Measurements from ENCODE around the gene DDX53.

Gene DDX53

DNA sequence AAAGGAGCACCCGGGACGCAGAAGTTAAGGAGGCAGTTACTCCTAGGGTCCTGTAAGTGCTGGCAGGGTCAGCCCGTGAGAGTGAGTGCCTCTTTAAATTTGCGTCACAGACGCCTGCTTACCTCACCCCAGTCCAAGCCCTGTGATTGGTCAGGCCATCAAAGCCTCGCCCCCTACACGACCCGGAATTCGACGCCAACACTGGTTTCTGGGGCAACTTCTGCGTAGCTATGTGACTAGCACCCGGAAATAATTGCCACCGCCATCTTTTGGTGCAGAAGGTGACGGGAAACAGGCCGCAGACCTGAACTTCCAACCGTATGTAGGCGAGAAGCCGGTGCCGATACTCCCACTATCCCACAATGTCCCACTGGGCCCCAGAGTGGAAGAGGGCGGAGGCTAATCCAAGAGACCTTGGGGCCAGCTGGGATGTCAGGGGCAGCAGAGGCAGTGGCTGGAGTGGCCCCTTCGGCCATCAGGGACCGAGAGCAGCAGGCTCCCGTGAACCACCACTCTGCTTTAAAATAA is at the start of gene DDX53:
DDX53 (plus strand) TSS at position 265 of the 528 bp plus-strand sequence; CDS start at position 363, 98 bp downstream.
- TF ChIP-seq POLR2A (IDR thresholded peaks at IDR 0.05; ENCODE audit: low read depth, low read length) = no peak
- DNase-seq (ENCODE audit: insufficient read length, low spot score) (no peak), FAIRE-seq (no peak)

- no peak for FAIRE-seq
- TF ChIP-seq POLR2A (IDR thresholded peaks at IDR 0.05; ENCODE audit: low read depth, low read length) = no peak
- peak; percentile 4 for DNase-seq (ENCODE audit: insufficient read length, low spot score)
Observed at GRCh38 chrX:22950269-22951266, 49.2 kb upstream of the DDX53 start.

- no peak for TF ChIP-seq POLR2A (IDR thresholded peaks at IDR 0.05; ENCODE audit: low read depth, low read length)
- DNase-seq (ENCODE audit: insufficient read length, low spot score) = no peak
- no peak for FAIRE-seq
Observed at GRCh38 chrX:22952010-22952409, 47.8 kb upstream of the DDX53 start.

- FAIRE-seq = no peak
- no peak for TF ChIP-seq POLR2A (IDR thresholded peaks at IDR 0.05; ENCODE audit: low read depth, low read length)
- no peak for DNase-seq (ENCODE audit: insufficient read length, low spot score)
Observed at GRCh38 chrX:22958250-22958649, 41.5 kb upstream of the DDX53 start.

GRCh38 chrX:22959204-22959920 is 40.4 kb upstream of the DDX53 start:
- no peak for TF ChIP-seq POLR2A (IDR thresholded peaks at IDR 0.05; ENCODE audit: low read depth, low read length)
- FAIRE-seq (no peak), DNase-seq (ENCODE audit: insufficient read length, low spot score) (no peak)

- DNase-seq (ENCODE audit: insufficient read length, low spot score) = no peak
- FAIRE-seq = no peak
- no peak for TF ChIP-seq POLR2A (IDR thresholded peaks at IDR 0.05; ENCODE audit: low read depth, low read length)
Observed at GRCh38 chrX:22963196-22963595, 36.6 kb upstream of the DDX53 start.

GRCh38 chrX:22968494-22968893 is 31.3 kb upstream of the DDX53 start:
- TF ChIP-seq POLR2A (IDR thresholded peaks at IDR 0.05; ENCODE audit: low read depth, low read length) = no peak
- DNase-seq (ENCODE audit: insufficient read length, low spot score) = no peak
- FAIRE-seq = no peak

- DNase-seq (ENCODE audit: insufficient read length, low spot score) (no peak), FAIRE-seq (no peak)
- TF ChIP-seq POLR2A (IDR thresholded peaks at IDR 0.05; ENCODE audit: low read depth, low read length) = no peak
Observed at GRCh38 chrX:22969411-22969810, 30.3 kb upstream of the DDX53 start.

DNA sequence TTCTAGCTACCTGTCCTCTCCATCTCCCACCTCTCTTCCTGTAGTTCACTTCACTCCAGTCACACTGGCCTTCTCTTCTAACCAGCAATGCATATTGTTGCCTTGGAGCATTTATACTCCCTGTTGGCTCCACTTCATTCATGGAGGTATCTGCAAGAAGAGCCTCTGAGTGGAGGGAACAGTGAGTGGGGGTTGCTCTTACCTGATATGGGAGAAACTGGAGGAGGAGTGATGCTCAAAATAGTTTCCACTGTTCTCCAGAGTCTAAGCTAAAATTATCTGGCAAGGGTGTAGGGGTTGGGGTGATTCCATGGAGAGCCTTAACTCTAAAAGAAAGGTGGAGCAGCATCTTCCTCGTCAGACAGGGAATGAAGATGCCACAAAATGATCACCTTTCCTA is 28.9 kb upstream of the DDX53 start:
- no peak for FAIRE-seq
- no peak for DNase-seq (ENCODE audit: insufficient read length, low spot score)
- no peak for TF ChIP-seq POLR2A (IDR thresholded peaks at IDR 0.05; ENCODE audit: low read depth, low read length)

DNA sequence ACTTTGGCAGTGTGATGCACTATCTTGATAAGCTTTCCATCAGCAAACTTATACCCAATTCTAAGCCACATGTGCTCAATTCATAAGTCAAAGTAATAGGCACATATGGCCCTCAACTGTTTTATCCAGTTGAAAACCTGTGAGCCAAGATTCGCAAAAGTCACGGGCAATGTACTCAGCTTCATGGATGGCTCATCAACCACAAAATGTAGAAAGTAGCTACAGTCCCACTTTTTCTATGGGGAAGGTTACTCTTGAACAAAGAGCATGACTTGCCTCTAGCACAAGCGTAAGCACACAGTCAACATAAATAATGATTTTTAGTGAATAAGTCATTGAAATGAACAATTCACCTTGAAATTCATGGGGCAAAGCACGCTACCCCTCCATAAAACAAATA is 25.1 kb upstream of the DDX53 start:
- no peak for TF ChIP-seq POLR2A (IDR thresholded peaks at IDR 0.05; ENCODE audit: low read depth, low read length)
- FAIRE-seq = no peak
- DNase-seq (ENCODE audit: insufficient read length, low spot score) = no peak

- DNase-seq (ENCODE audit: insufficient read length, low spot score) (no peak), FAIRE-seq (no peak)
- no peak for TF ChIP-seq POLR2A (IDR thresholded peaks at IDR 0.05; ENCODE audit: low read depth, low read length)
Observed at GRCh38 chrX:22975786-22976185, 24.0 kb upstream of the DDX53 start.

GRCh38 chrX:22985958-22986357 is 13.8 kb upstream of the DDX53 start:
- no peak for TF ChIP-seq POLR2A (IDR thresholded peaks at IDR 0.05; ENCODE audit: low read depth, low read length)
- FAIRE-seq = no peak
- no peak for DNase-seq (ENCODE audit: insufficient read length, low spot score)

DNA sequence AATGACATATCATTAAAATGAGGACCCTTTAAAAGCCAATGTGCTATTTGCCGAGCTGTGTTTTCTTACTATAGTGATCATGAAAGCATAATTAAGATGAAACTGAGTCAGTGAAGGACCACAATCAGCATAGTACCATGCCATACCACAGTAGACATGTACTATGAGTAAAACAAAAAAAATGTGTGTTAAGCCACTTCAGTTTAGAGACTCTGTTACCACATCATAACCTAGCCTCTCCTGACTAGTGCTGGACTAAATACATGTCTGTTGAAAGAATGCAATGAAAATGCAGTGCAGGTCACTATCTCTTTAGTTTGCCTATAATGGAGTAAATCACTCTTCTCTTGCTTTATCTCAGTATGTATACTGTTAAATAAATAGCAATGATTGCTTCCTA is 12.3 kb upstream of the DDX53 start:
- FAIRE-seq (no peak), DNase-seq (ENCODE audit: insufficient read length, low spot score) (no peak)
- TF ChIP-seq POLR2A (IDR thresholded peaks at IDR 0.05; ENCODE audit: low read depth, low read length) = no peak

DNA sequence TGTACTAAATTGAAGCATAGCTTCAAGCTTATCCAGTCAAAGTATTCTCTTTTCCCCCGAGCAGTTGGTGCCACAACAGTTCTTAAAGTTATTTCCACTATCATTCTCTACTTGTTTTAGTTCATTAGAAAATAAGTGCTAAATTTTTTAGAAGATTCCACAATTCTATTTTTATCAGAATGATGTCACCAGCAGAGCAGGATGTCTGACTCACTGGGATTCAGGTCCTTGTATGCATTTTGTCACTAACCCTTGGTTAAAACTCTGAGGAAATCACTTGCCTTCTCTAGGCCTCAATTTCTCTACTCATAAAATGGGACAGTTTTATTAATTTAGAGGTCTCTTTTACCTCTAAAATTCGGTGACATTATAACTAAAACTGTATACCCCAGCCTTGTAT is 3.4 kb downstream of the DDX53 start:
- TF ChIP-seq POLR2A (IDR thresholded peaks at IDR 0.05; ENCODE audit: low read depth, low read length) = no peak
- DNase-seq (ENCODE audit: insufficient read length, low spot score) = peak; percentile 1
- no peak for FAIRE-seq
